C4-2B (cell line): ENCODE data around the gene CCDC102B.

Experiments used
- H3K27ac ChIP-seq: fragments of 450-650 bp; 2 replicates; pipeline ENCODE4 v1.5.1; 2017
- CTCF ChIP-seq: fragments of 450-650 bp; conservative IDR thresholded peaks from 2 replicates; pipeline ENCODE4 v1.5.1; 2017; ENCODE audit warnings: mild to moderate bottlenecking
- ZFX ChIP-seq: fragments of 450-650 bp; IDR thresholded peaks from 2 replicates; pipeline ENCODE4 v1.6.1; 2017

Gene CCDC102B

GRCh38 chr18:68791801-68792200 is 6.1 kb upstream of the CCDC102B start:
- no peak overlapping the region for H3K27ac ChIP-seq
- TF ChIP-seq CTCF (no peak), ZFX (no peak)

GRCh38 chr18:68793951-68794350 is 3.9 kb upstream of the CCDC102B start:
- H3K27ac ChIP-seq = no peak overlapping the region
- TF ChIP-seq CTCF (no peak), ZFX (no peak)

GRCh38 chr18:68796936-68797690 is 767 bp upstream of the CCDC102B start:
- no peak for TF ChIP-seq CTCF
- TF ChIP-seq ZFX = no peak
- no peak overlapping the region for H3K27ac ChIP-seq

- TF ChIP-seq ZFX (no peak), CTCF (no peak)
- H3K27ac ChIP-seq = no peak overlapping the region
Measured at GRCh38 chr18:68800075-68800474, 2.2 kb downstream of the CCDC102B start.

- no peak overlapping the region for H3K27ac ChIP-seq
- TF ChIP-seq CTCF (no peak), ZFX (no peak)
Measured at GRCh38 chr18:68803356-68803755, 5.5 kb downstream of the CCDC102B start.

GRCh38 chr18:68817584-68817983 is 19.7 kb downstream of the CCDC102B start:
- no peak overlapping the region for H3K27ac ChIP-seq
- no peak for TF ChIP-seq CTCF
- TF ChIP-seq ZFX = no peak

- no peak overlapping the region for H3K27ac ChIP-seq
- no peak for TF ChIP-seq ZFX
- no peak for TF ChIP-seq CTCF
Measured at GRCh38 chr18:68818584-68818983, 20.7 kb downstream of the CCDC102B start.
